ENCODE measurements around the gene SLC35F3. TPM values are rescaled to one million over a fixed set of nuclear protein-coding genes. Genes with fewer than 3 reads are reported as not detected.

SLC35F3 gene
- total and polyA plus RNA-seq, 12 donors = 0.12 to 3.2 (median 0.46) TPM

- Histone ChIP-seq H3K27ac (no peak overlapping the region), H3K9me3 (replicated peaks in 1 of 3) (no peaks in the 10 kb centered on the region), H3K36me3 (replicated peaks in 1 of 2) (no peaks in the 10 kb centered on the region), H3K4me3 (no peak overlapping the region), H3K27me3 (no peaks in the 10 kb centered on the region), H3K4me1 (replicated peaks in 1 of 2) (no peaks in the 10 kb centered on the region)
- WGBS, 4 donors = 68 to 82% (median 72%) methylated on average over 4 of the region's 4 CpGs
- TF ChIP-seq CTCF (IDR thresholded peaks at IDR 0.05) = no peak
- no peak for TF ChIP-seq POLR2A (IDR thresholded peaks at IDR 0.05)
- intact Hi-C loops (cut with DNase I) = no loop called here
- DNase-seq = no peak
Measured at GRCh38 chr1:233935297-233935868, 30.9 kb downstream of the SLC35F3 start.

GRCh38 chr1:233936422-233936821 lies 31.9 kb downstream of the SLC35F3 start:
- H3K9me3 ChIP-seq (replicated peaks in 1 of 3) = no peaks in the 10 kb centered on the region
- no peak for TF ChIP-seq POLR2A (IDR thresholded peaks at IDR 0.05)
- no peak for TF ChIP-seq CTCF (IDR thresholded peaks at IDR 0.05)
- no peak overlapping the region for H3K4me3 ChIP-seq
- H3K27me3 ChIP-seq = no peaks in the 10 kb centered on the region
- no peak overlapping the region for H3K27ac ChIP-seq
- no peaks in the 10 kb centered on the region for H3K4me1 ChIP-seq (replicated peaks in 1 of 2)
- intact Hi-C loops (cut with DNase I) = no loop called here
- no peak for DNase-seq
- 84 to 97% (median 91%) methylated on average over 1 of the region's 1 CpG for WGBS, 4 donors
- H3K36me3 ChIP-seq (replicated peaks in 1 of 2) = no peaks in the 10 kb centered on the region

- intact Hi-C loops (cut with DNase I) = no loop called here
- Histone ChIP-seq H3K9me3 (replicated peaks in 1 of 3) (no peaks in the 10 kb centered on the region), H3K27ac (no peak overlapping the region), H3K4me1 (replicated peaks in 1 of 2) (no peaks in the 10 kb centered on the region), H3K36me3 (replicated peaks in 1 of 2) (no peaks in the 10 kb centered on the region), H3K27me3 (no peaks in the 10 kb centered on the region), H3K4me3 (no peak overlapping the region)
- no peak for TF ChIP-seq CTCF (IDR thresholded peaks at IDR 0.05)
- TF ChIP-seq POLR2A (IDR thresholded peaks at IDR 0.05) = no peak
- WGBS, 4 donors = 74 to 88% (median 77%) methylated on average over 2 to 3 of the region's 3 CpGs
- DNase-seq = no peak
Measured at GRCh38 chr1:233936842-233937241, 32.4 kb downstream of the SLC35F3 start.

GRCh38 chr1:233938476-233938875 lies 34.0 kb downstream of the SLC35F3 start:
- Histone ChIP-seq H3K36me3 (replicated peaks in 1 of 2) (no peaks in the 10 kb centered on the region), H3K9me3 (replicated peaks in 1 of 3) (no peaks in the 10 kb centered on the region), H3K4me1 (replicated peaks in 1 of 2) (no peaks in the 10 kb centered on the region), H3K27me3 (no peaks in the 10 kb centered on the region), H3K4me3 (no peak overlapping the region), H3K27ac (no peak overlapping the region)
- no peak for DNase-seq
- TF ChIP-seq POLR2A (IDR thresholded peaks at IDR 0.05) (no peak), CTCF (IDR thresholded peaks at IDR 0.05) (no peak)
- WGBS, 4 donors = 72 to 84% (median 77%) methylated on average over 2 of the region's 2 CpGs
- intact Hi-C loops (cut with DNase I) = no loop called here

All from adrenal gland (tissue), 12 donors.